Muscle of arm (tissue), 14 donors: ENCODE results near the gene ZNF708. TPM values are rescaled to one million over a fixed set of nuclear protein-coding genes. Genes with fewer than 3 reads are reported as not detected.
A peak's percentile ranks its signal among the peaks of the same experiment; 100 is the strongest.
"Not testable (repeated sequence)": the region's sequence is repeated elsewhere in the genome, so short reads cannot be mapped to it uniquely, and the experiment has no call there.

ENCODE experiments used
- DNase-seq: peaks from one replicate; pipeline ENCODE4 v3.0.0-alpha.2; 2013
- long read RNA-seq, 11 donors: transcript quantifications; one replicate each; lab custom pipeline, GENCODE V29; 2026
- polyA plus RNA-seq, 12 donors: library from polyadenylated mRNA; unstranded; fragments of 120-200 nt; gene quantifications; one replicate each; pipeline ENCODE4 v1.2.1, GENCODE V29; 2013; ENCODE audit not compliant: insufficient read length in 12 of 12

ZNF708 gene
- 10 to 100 TPM in 7 of 12 donors, 1 to 10 TPM in 4, not detected in 1; 8.3 to 17.7 (median 11.8) TPM for polyA plus RNA-seq
- long read RNA-seq, donor 1, full-length matches to known transcripts: 8 of 32 reads
- long read RNA-seq, donor 1, partial matches to known transcripts: 24 of 32 reads
- long read RNA-seq, donor 1, other reads (novel, unspliced or antisense): 0 of 32 reads
- long read RNA-seq, donor 2, full-length matches to known transcripts: 4 of 11 reads
- long read RNA-seq, donor 2, partial matches to known transcripts: 0 of 11 reads
- long read RNA-seq, donor 2, other reads (novel, unspliced or antisense): 7 of 11 reads
- long read RNA-seq, donor 3: 0 reads
- long read RNA-seq, donor 4, partial matches to known transcripts: 0 of 1 reads
- long read RNA-seq, donor 4, other reads (novel, unspliced or antisense): 0 of 1 reads
- long read RNA-seq, donor 5, full-length matches to known transcripts: 2 of 23 reads
- long read RNA-seq, donor 5, partial matches to known transcripts: 21 of 23 reads
- long read RNA-seq, donor 5, other reads (novel, unspliced or antisense): 0 of 23 reads
- long read RNA-seq, donor 6: 0 reads
- long read RNA-seq, donor 7, partial matches to known transcripts: 0 of 1 reads
- long read RNA-seq, donor 7, other reads (novel, unspliced or antisense): 0 of 1 reads
- long read RNA-seq, donor 8, transcript ZNF708-203 (3 exons, 567 nt): major isoform, 5 of 37 reads
- long read RNA-seq, donor 8, partial matches to known transcripts: 17 of 37 reads
- long read RNA-seq, donor 8, other reads (novel, unspliced or antisense): 15 of 37 reads
- long read RNA-seq, donor 9: 0 reads
- long read RNA-seq, donor 10, partial matches to known transcripts: 23 of 23 reads
- long read RNA-seq, donor 10, other reads (novel, unspliced or antisense): 0 of 23 reads
- long read RNA-seq, donor 11, full-length matches to known transcripts: 2 of 25 reads
- long read RNA-seq, donor 11, partial matches to known transcripts: 17 of 25 reads
- long read RNA-seq, donor 11, other reads (novel, unspliced or antisense): 6 of 25 reads

DNA sequence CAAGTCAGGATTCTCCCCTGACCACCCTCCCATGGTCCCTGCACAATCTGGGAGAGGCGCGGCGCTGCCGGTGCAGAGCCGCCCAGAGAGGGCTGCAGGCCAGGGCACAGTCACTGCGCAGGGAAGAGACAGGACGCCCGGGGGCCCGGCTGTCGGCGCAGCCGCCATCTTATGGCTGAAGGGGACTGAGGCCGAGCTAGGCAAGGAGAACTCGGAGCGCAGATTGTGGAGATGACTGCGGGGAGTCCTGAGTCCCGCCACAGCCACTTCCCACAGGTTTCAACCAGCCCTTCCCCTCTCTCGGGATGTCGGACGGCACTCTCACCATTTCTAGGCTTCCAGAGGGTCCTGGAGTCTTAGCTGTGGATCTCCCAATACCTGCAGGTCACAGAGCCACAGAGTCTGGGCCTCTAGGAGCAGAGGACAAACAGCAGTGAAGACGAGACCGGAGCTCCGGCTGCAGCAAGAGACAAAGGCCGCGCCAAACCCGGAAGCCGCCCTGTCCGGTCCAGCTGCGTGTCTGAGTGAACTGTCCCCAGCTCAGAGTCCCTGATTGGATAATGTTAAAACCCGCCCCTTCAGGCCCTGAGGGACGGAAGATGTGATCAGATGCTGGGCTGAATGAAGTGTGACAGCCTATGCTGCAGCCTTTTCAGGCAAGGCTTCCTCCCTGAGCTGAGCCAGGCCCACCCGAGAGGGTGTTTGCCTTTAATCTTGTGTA, at the start of gene ZNF708:
Gene ZNF708, minus strand, starts transcription at position 526 of the 721 bp plus-strand sequence. Its CDS starts 198 bp downstream, at position 328.
- peak; percentile 93 for DNase-seq

DNA sequence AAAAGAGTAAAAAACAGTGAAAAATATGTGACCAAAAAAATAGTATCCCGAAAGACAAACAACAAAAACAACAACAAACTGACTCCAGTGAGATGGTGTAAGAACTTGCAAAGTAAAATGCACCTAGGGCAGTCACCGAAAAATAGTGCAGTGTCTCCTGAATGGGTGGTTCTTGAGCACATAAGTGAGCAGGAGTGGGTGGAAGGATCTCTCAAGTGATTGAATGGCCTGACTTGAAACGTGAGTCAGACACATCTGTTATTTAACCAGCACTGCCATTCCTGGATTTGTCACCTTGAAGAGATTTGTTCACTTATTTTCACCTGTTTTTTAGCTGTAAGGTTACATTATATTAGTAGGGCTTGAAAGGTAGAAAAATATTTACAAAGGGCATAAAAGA, 33.1 kb upstream of the ZNF708 start:
- DNase-seq: no peak

DNA sequence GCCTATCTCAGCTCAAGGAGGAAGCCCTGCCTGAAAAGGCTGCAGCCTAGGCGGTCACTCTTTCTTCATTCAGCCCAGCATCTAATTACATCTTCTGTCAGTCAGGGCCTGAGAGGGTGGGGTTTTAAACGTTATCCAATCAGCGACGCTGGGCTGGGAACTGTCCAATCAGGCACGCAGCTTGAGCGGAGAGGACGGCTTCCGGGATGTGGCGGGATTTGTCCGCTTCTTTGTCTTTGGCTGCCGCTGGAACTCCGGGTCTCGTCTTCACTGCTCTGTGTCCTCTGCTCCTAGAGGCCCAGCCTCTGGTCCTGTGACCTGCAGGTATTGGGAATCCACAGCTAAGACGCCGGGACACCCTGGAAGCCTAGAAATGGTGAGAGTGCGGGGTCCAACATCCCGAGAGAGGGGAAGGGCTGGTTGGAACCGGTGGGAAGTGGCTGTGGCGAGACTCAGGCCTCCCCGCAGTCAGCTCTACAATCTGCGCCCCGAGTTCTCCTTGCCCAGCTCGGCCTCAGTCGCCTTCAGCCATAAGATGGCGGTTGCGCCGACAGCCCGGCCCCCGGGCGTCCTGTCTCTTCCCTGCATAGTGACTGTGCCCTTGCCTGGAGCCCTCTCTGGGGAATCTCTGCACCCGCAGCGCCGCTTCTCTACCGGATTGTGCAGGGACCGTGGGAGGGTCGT, 29.7 kb upstream of the ZNF708 start, which contains the start of gene ZNF738:
Gene ZNF738, plus strand, starts transcription at position 233 of the 684 bp plus-strand sequence. Its CDS starts 141 bp downstream, at position 374.
- DNase-seq: peak; percentile 96

DNA sequence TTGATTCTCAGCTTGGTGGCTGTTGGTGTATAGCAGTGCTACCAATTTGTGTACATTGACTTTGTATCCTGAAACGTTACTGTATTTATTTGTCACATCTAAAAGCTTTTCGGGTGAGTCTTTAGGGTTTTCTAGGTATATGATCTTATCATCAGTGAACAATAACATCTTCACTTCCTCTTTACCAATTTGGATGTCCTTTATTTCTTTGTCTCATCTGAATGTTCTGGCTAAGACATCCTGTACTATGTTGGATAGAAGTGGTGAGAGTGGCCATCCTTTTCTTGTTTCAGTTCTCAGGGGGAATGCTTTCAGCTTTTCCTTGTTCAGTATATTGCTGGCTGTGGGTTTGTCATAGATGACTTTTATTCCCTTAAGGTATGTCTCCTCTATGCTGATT, 23.6 kb upstream of the ZNF708 start:
- DNase-seq: no peak

DNA sequence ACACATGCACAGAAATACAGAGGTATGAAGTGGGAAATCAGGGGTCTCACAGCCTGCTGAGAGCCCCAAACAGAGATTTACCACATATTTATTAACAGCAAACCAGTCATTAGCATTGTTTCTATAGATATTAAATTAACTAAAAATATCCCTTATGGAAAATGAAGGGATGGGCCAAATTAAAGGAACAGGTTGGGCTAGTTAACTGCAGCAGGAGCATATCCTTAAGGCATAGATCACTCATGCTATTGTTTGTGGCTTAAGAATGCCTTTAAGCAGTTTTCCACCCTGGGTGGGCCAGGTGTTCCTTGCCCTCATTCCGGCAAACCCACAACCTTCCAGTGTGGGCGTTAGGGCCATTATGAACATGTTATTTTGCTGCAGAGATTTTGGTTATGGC, 15.6 kb upstream of the ZNF708 start:
- DNase-seq: not testable (repeated sequence)

DNA sequence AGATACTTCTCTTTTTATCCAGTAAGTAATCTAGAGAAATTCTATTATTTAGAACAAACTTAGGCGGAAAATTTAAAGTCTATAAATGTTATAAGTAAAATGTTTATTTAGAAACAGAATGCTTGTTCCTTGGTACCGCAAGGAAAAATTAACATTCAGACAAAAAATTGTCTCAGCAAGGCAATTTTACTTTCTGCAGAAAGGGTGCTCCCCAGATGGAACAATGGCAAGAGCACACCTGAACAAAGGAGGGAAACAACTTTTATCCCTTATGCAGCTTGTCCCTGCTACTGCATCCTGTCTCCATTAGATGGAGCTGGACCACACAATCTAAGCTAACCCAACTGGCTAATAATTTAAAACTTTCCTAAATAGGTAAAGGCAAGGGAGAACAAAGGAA, 6.5 kb upstream of the ZNF708 start:
- DNase-seq: no peak

DNA sequence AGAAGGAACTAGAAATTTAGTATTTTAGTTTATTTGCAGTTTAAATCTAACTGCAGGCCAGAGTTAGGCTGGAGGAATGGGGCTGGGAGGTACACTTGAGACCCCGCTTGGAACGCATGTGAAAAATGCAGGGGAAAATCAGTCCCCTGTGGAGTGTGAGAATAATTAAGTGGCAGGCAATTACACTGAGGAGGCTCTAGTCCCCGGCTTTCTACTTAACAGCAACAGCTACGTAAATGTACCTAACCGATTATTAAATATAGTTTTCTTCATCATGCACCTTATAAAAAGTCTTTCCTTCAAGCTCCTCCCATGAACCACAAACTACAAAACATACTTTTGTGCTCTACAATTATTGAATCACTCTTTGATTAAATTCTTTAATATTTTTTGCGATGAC, 804 bp downstream of the ZNF708 start:
- DNase-seq: peak; percentile 15

DNA sequence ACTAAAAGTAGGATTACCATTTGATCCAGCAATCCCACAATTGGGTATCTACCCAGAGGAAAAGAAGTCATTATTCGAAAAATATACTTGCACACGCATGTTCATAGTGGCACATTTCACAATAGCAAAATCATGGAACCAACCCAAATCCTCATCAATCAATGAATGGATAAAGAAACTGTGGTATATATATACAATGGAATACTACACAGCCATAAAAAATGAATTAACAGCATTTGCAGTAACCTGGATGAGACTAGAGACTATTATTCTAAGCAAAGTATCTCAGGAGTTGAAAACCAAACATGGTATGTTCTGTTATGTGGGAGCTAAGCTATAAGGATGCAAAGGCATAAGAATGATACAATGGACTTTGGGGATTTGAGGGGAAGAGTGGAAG, 3.0 kb downstream of the ZNF708 start:
- no peak for DNase-seq

DNA sequence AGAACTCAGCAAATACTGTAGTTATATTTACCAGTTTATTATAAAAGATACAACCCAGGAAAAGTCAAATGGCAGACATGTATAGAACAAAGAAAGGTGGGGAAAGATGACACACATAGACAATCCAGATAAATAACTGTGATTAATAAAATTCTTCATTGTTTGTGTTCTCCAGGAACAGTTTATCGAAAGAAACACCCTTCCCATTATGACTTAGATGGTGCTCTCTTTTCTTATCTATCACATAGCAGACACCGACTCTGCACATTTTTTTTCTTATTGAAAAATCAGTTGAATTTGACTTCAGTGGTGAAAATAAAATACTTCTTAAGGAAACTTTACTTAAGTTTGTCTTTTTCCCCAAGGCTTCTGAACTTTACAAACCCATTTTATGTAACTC, 6.2 kb downstream of the ZNF708 start:
- DNase-seq: no peak

DNA sequence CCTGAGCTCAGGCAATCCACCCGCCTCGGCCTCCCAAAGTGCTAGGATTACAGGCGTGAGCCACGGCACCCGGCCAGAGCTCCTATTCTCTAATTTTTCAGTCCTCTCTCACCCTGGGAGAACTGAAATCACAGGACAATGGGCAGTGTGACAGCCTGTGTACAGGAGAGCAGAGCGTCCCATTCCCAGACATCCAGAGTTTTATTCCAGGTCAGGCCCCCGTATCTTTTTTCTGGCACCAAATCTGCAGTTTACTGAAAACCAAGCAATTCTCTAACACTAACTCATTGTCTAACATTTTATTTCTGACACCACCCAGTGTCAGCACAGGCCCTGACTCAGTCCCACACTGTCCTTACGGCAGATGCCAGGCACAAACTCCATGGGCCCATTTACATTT, 6.7 kb downstream of the ZNF708 start:
- no peak for DNase-seq

DNA sequence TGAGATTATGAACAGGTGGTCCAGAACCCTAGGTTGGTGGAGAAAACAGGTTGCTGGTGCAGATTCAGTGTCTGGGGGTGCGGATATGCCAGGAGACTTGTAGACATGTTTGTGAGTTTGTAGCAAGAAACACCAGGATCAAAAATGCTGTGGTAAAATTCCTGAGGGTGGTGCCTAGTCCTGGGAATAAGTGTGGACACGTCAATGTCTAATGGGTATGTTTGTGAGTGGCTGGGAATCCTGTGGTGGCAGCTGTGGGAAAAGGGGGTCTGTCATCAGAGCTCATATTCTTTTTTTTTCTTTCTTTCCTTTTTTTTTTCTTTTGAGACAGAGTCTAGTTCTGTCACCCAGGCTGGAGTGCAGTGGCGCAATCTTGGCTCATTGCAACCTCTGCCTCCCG, 7.2 kb downstream of the ZNF708 start:
- DNase-seq: no peak

DNA sequence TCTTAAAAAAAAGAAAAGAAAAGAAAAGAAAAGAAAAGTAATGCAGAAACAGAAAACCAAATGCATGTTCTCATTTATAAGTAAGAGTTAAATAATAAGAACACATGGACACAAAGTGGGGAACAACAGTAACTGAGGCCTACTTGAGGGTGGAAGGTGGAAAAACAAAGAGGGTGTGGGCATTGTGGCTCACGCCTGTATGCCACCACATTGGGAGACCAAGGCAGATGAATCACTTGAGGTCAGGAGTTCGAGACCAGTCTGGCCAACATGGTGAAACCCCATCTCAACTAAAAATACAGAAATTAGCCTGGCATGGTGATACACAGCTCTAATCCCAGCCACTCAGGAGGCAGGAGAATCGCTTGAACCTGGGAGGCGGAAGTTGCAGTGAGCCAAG, 8.1 kb downstream of the ZNF708 start:
- no peak for DNase-seq

DNA sequence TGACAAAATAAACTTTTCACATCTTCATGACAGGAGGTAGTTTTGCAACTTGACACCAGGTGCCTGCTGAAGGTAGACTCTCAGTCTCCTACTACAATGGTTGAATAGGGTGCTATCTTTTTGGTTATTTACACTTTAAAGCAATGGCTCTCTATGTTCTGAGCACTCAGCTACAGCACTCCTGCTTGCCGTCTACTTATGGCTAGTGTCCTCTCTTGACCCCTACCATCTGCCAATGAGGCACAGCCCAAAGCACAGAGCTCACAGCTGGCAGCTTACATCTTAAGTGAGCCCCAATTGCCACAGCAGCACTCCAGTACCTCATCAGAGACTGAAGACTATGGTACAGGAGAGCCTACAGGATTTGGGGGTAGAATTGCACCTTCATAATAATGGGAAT, 11.4 kb downstream of the ZNF708 start:
- DNase-seq: no peak

DNA sequence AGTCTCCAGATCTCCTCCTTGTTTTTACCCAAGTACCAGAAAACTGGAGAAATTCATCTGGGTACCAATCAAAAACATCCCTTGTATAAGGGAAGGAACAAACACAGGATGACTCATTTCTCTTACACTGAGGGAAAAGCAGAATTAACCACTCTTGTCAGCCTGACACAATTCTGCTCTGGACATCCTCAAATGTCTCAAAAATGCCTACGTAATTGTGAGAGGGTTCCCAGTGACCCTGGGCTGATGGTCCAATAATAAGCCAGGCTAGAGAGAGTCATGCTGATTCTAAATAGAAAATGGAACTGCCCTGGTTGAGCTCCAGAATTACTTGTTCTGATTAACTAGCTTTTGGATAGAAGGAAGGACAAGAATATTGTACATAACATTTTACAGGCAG, 14.5 kb downstream of the ZNF708 start:
- no peak for DNase-seq

DNA sequence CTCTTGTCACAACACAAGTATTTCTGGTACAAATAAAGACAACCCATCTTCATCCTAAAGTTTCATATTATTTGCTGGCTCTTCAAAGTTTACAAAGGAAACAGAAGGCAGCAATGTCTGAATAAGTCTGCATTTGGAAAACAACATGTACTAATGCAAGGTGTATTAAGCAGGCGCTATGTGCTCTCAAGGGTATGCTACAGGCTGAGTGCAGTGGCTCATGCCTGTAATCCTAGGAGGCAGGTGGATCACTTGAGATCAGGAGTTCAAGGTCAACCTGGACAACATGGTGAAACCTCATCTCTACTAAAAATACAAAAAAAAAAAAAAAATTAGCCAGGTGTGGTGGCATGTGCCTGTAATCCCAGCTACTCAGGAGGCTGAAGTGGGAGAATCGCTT, 16.4 kb downstream of the ZNF708 start:
- not testable (repeated sequence) for DNase-seq

DNA sequence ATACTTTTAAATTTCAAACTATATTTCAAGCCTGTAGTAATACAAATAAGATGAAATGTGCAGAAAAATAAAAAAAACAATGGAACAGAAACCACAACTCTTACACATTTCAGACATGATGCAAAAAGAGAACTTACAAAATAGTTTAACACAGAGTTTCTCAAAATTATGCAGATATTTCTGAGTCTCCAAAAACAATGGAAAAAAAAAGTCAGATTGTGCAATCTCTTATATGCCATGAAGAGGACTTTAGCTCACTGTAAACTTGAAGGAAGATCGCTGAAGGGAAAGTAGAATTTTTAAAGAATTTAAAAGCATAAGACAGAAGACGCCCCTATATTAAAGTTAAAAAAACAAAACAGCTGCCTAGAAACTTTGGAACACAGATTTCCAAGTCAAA, 20.4 kb downstream of the ZNF708 start:
- DNase-seq: no peak

DNA sequence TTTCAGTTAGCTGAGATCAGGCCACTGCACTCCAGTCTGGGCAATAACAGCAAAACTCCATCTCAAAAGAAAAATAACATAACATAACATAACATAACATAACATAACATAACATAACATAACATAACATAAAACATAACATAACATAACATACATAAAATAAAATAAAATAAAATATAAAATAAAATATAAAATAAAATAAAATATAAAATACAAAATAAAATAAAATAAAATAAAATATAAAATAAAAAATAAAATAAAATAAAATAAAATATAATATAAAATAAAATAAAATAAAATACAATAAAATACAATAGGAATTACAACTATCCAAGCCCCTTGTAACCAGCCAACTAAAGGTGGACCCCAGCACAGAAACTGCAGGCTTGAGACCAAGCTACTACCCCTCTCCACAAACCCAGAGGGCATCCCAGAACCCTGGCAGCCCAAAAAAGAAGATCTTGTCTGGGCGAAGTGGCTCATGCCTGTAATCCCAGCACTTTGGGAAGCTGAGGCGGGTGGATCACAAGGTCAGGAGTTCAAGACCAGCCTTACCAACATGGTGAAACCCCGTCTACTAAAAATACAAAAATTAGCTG, 22.2 kb downstream of the ZNF708 start:
- DNase-seq: not testable (repeated sequence)

DNA sequence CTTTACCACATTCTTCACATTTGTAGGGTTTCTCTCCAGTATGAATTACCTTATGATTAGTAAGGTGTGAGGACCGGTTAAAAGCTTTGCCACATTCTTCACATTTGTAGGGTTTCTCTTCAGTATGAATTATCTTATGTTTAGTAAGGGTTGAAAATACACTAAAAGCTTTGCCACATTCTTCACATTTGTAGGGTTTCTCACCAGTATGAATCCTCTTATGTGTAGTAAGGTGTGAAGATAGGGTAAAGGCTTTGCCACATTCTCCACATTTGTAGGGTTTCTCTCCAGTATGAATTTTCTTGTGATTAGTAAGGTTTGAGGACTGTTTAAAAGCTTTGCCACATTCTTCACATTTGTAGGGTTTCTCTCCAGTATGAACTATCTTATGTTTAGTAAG, 35.4 kb downstream of the ZNF708 start:
- DNase-seq: not testable (repeated sequence)

DNA sequence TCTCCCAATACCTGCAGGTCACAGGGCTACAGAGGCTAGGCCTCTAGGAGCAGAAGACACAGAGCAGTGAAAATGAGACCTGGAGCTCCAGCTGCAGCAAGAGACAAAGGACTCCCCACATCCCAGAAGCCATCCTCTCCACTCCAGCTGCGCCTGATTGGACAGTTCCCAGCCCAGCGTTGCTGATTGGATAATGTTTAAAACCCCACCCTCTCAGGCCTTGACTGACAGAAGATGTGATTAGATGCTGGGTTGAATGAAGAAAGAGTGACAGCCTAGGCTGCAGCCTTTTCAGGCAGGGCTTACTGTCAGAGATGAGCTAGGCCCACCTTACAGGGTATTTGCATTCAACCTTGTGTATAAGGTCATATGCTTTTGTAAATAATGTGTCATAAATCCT, 59.4 kb downstream of the ZNF708 start:
- DNase-seq: no peak

DNA sequence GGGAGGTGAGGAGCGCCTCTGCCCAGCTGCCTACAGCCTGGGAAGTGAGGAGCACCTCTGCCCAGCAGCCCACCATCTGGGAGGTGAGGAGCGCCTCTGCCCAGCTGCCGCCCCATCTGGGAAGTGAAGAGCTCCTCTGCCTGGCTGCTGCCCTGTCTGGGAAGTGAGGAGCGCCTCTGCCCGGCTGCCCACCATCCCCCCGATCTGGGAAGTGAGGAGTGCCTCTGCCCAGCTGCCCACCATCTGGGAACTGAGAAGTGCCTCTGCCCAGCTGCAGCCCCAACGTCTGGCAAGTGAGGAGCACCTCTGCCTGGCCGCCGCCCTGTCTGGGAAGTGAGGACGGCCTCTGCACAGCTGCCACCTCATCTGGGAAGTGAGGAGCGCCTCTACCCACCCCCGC, 64.3 kb downstream of the ZNF708 start:
- DNase-seq: no peak

DNA sequence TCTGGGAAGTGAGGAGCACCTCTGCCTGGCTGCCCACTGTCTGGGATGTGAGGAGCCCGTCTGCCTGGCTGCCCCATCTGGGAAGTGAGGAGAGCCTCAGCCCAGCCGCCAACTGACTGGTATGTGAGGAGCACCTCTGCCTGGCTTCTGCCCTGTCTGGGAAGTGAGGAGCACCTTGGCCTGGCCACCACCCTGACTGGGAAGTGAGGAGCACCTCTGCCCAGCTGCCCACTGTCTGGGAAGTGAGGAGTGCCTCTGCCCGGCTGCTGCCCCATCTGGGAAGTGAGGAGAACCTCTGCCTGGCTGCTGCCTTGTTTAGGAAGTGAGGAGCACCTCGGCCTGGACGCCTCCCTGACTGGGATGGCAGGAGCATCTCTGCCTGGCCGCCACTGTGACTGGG, 64.8 kb downstream of the ZNF708 start:
- DNase-seq: no peak
